Chondrocyte (in vitro differentiated cells): ENCODE results near the gene JCHAIN. TPM values are rescaled to one million over a fixed set of nuclear protein-coding genes. Genes with fewer than 3 reads are reported as not detected.

ENCODE experiments used
- DNase-seq: peaks from one replicate; pipeline ENCODE4 v3.0.0; 2021; ENCODE audit warnings: mixed read lengths, low spot score
- H3K27ac Mint-ChIP-seq: one replicate; pipeline ENCODE4 v1.8.0; 2021; ENCODE audit warnings: mild to moderate bottlenecking, moderate library complexity, mixed read lengths; ENCODE audit not compliant: unreplicated experiment
- H3K27me3 Mint-ChIP-seq: 2 replicates; pipeline ENCODE4 v1.8.0; 2021; ENCODE audit warnings: low read depth, mixed read lengths
- H3K36me3 Mint-ChIP-seq: 2 replicates; pipeline ENCODE4 v1.8.0; 2021; ENCODE audit warnings: low read depth, mixed read lengths
- H3K4me1 Mint-ChIP-seq: 2 replicates; pipeline ENCODE4 v1.8.0; 2021; ENCODE audit warnings: low read depth, mild to moderate bottlenecking, mixed read lengths
- H3K4me3 Mint-ChIP-seq: one replicate; pipeline ENCODE4 v1.8.0; 2021; ENCODE audit warnings: mild to moderate bottlenecking, moderate library complexity, mixed read lengths; ENCODE audit not compliant: unreplicated experiment
- H3K9me3 Mint-ChIP-seq: 2 replicates; pipeline ENCODE4 v1.8.0; 2021; ENCODE audit warnings: low read depth, mixed read lengths
- CTCF ChIP-seq: fragments of 200-600 bp; sonication (generic); IDR thresholded peaks from 2 replicates; pipeline ENCODE4 v1.5.0; 2021; ENCODE audit warnings: antibody characterized with exemption, mild to moderate bottlenecking, moderate library complexity
- total RNA-seq: library from RNA; stranded (reverse); gene quantifications from 3 replicates; pipeline ENCODE4 v1.2.1, GENCODE V29; 2021

JCHAIN gene
- total RNA-seq, 1 donor from 2014 or later = not detected

GRCh38 chr4:70712150-70712549, 45.8 kb upstream of the JCHAIN start:
- no peak for DNase-seq
- H3K36me3 Mint-ChIP-seq = no peaks in the 10 kb centered on the region
- no peaks in the 10 kb centered on the region for H3K4me1 Mint-ChIP-seq
- no peaks in the 10 kb centered on the region for H3K9me3 Mint-ChIP-seq
- no peaks in the 10 kb centered on the region for H3K27me3 Mint-ChIP-seq
- no peak overlapping the region for H3K27ac Mint-ChIP-seq
- H3K4me3 Mint-ChIP-seq = no peak overlapping the region
- no peak for TF ChIP-seq CTCF

GRCh38 chr4:70711599-70711998, 45.3 kb upstream of the JCHAIN start:
- no peaks in the 10 kb centered on the region for H3K27me3 Mint-ChIP-seq
- H3K9me3 Mint-ChIP-seq = no peaks in the 10 kb centered on the region
- no peak overlapping the region for H3K4me3 Mint-ChIP-seq
- no peak for TF ChIP-seq CTCF
- peaks cover 4% of the 10 kb centered on the region for H3K4me1 Mint-ChIP-seq
- H3K27ac Mint-ChIP-seq = no peak overlapping the region
- DNase-seq = no peak
- H3K36me3 Mint-ChIP-seq = no peaks in the 10 kb centered on the region

GRCh38 chr4:70709611-70710205, 43.4 kb upstream of the JCHAIN start:
- no peaks in the 10 kb centered on the region for H3K27me3 Mint-ChIP-seq
- no peaks in the 10 kb centered on the region for H3K36me3 Mint-ChIP-seq
- H3K9me3 Mint-ChIP-seq = no peaks in the 10 kb centered on the region
- peaks cover 14% of the 10 kb centered on the region for H3K4me1 Mint-ChIP-seq
- no peak for TF ChIP-seq CTCF
- DNase-seq = no peak
- no peak overlapping the region for H3K4me3 Mint-ChIP-seq
- no peak overlapping the region for H3K27ac Mint-ChIP-seq

- H3K27me3 Mint-ChIP-seq = no peaks in the 10 kb centered on the region
- H3K4me3 Mint-ChIP-seq = peak overlapping the region; percentile 93
- no peak for DNase-seq
- no peak for TF ChIP-seq CTCF
- H3K9me3 Mint-ChIP-seq = no peaks in the 10 kb centered on the region
- H3K27ac Mint-ChIP-seq = peak overlapping the region; percentile 93
- peaks cover 24% of the 10 kb centered on the region for H3K4me1 Mint-ChIP-seq
- H3K36me3 Mint-ChIP-seq = no peaks in the 10 kb centered on the region
Measured at GRCh38 chr4:70706516-70706915, 40.2 kb upstream of the JCHAIN start.

- no peak for DNase-seq
- no peak for TF ChIP-seq CTCF
Measured at GRCh38 chr4:70706044-70706461, 39.7 kb upstream of the JCHAIN start.

More at GRCh38 chr4:70706044-70706461, 39.7 kb upstream of the JCHAIN start:
- peak overlapping the region; percentile 93 for H3K27ac Mint-ChIP-seq
- H3K4me1 Mint-ChIP-seq = peaks cover 24% of the 10 kb centered on the region
- H3K27me3 Mint-ChIP-seq = no peaks in the 10 kb centered on the region
- H3K9me3 Mint-ChIP-seq = no peaks in the 10 kb centered on the region
- no peaks in the 10 kb centered on the region for H3K36me3 Mint-ChIP-seq
- H3K4me3 Mint-ChIP-seq = peak overlapping the region; percentile 93
